ENCODE measurements around the gene STK24. TPM values are rescaled to one million over a fixed set of nuclear protein-coding genes. Genes with fewer than 3 reads are reported as not detected.

Gene STK24
- total RNA-seq, 4 donors from 2014 or later, result 49.8 to 68.9 (median 57.0) TPM

- Histone ChIP-seq H3K9me3 (no peaks in the 10 kb centered on the region), H3K4me3 (no peak overlapping the region), H3K36me3 (no peaks in the 10 kb centered on the region), H3K4me1 (peaks cover 0 to 63% (median 18%) of the 10 kb centered on the region in 4 donors), H3K27me3 (no peaks in the 10 kb centered on the region), H3K27ac (peak overlapping the region in 2 of 4 donors; percentile 55 to 56)
- no peak for TF ChIP-seq EP300 (IDR thresholded peaks at IDR 0.05)
- no peak for TF ChIP-seq POLR2A (IDR thresholded peaks at IDR 0.05)
- no peak for TF ChIP-seq CTCF (IDR thresholded peaks at IDR 0.05)
- 74 to 78% methylated on average over 7 of the region's 7 CpGs for WGBS, 2 donors
- no peak for DNase-seq (ENCODE audit: low spot score in 2 of 2)
These were observed 42.1 kb downstream of the STK24 start for GRCh38 chr13:98534821-98535220.

GRCh38 chr13:98533912-98534311, 43.0 kb downstream of the STK24 start:
- no peak for DNase-seq (ENCODE audit: low spot score in 2 of 2)
- 90 to 94% methylated on average over 7 to 9 of the region's 9 CpGs for WGBS, 2 donors
- no peak overlapping the region for H3K4me3 ChIP-seq
- no peaks in the 10 kb centered on the region for H3K9me3 ChIP-seq
- no peaks in the 10 kb centered on the region for H3K27me3 ChIP-seq
- peaks cover 0 to 66% (median 20%) of the 10 kb centered on the region in 4 donors for H3K4me1 ChIP-seq
- no peaks in the 10 kb centered on the region for H3K36me3 ChIP-seq
- no peak for TF ChIP-seq CTCF (IDR thresholded peaks at IDR 0.05)
- TF ChIP-seq EP300 (IDR thresholded peaks at IDR 0.05), result no peak
- TF ChIP-seq POLR2A (IDR thresholded peaks at IDR 0.05), result no peak
- H3K27ac ChIP-seq, result no peak overlapping the region

- H3K4me1 ChIP-seq, result peaks cover 0 to 61% (median 25%) of the 10 kb centered on the region in 4 donors
- no peak for DNase-seq (ENCODE audit: low spot score in 2 of 2)
- TF ChIP-seq POLR2A (IDR thresholded peaks at IDR 0.05) (no peak), CTCF (IDR thresholded peaks at IDR 0.05) (no peak), EP300 (IDR thresholded peaks at IDR 0.05) (no peak)
These were observed 44.7 kb downstream of the STK24 start for GRCh38 chr13:98532254-98532653.

GRCh38 chr13:98530217-98530616, 46.7 kb downstream of the STK24 start:
- WGBS, 2 donors, result 85 to 94% methylated on average over 7 of the region's 7 CpGs
- peaks cover 0 to 61% (median 19%) of the 10 kb centered on the region in 4 donors for H3K4me1 ChIP-seq
- TF ChIP-seq POLR2A (IDR thresholded peaks at IDR 0.05) (no peak), CTCF (IDR thresholded peaks at IDR 0.05) (no peak), EP300 (IDR thresholded peaks at IDR 0.05) (no peak)

More at GRCh38 chr13:98532254-98532653, 44.7 kb downstream of the STK24 start:
- H3K9me3 ChIP-seq, result no peaks in the 10 kb centered on the region
- H3K36me3 ChIP-seq, result no peaks in the 10 kb centered on the region
- H3K27me3 ChIP-seq, result no peaks in the 10 kb centered on the region
- no peak overlapping the region for H3K27ac ChIP-seq
- H3K4me3 ChIP-seq, result no peak overlapping the region
- WGBS, 2 donors, result 94% methylated on average over 3 of the region's 3 CpGs

GRCh38 chr13:98529171-98529570, 47.7 kb downstream of the STK24 start:
- Histone ChIP-seq H3K9me3 (no peaks in the 10 kb centered on the region), H3K27ac (no peak overlapping the region), H3K36me3 (no peaks in the 10 kb centered on the region), H3K27me3 (no peaks in the 10 kb centered on the region), H3K4me1 (peaks cover 0 to 64% (median 20%) of the 10 kb centered on the region in 4 donors), H3K4me3 (no peak overlapping the region)
- 91 to 96% methylated on average over 8 of the region's 8 CpGs for WGBS, 2 donors
- no peak for DNase-seq (ENCODE audit: low spot score in 2 of 2)
- TF ChIP-seq CTCF (IDR thresholded peaks at IDR 0.05) (no peak), POLR2A (IDR thresholded peaks at IDR 0.05) (no peak), EP300 (IDR thresholded peaks at IDR 0.05) (no peak)

More at GRCh38 chr13:98530217-98530616, 46.7 kb downstream of the STK24 start:
- Histone ChIP-seq H3K9me3 (no peaks in the 10 kb centered on the region), H3K27me3 (no peaks in the 10 kb centered on the region), H3K4me3 (no peak overlapping the region), H3K36me3 (no peaks in the 10 kb centered on the region), H3K27ac (no peak overlapping the region)
- no peak for DNase-seq (ENCODE audit: low spot score in 2 of 2)

Data from tibial nerve (tissue), 4 donors.